ENCODE data around the gene CTNNA3.

DNA sequence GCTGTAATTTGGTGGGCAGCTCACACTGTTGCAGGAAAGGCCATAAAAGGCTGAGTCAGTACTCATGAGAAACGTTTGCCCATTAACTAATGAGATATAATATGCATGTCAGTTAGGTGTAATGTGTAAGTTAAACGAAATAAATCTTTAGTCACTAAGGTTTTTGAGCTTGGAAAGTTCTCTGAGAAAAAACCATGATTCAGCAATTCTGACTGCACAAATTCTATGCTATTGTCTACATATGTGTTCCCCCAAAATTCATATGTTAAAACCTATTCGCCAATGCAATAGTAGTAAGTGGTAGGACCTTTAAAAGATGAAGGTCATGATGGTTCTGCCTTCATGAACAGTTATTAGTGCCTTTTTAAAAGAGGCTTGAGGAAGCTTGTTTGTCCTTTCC is 1329.8 kb downstream of the CTNNA3 start:
- TF ChIP-seq, protein P1, sequence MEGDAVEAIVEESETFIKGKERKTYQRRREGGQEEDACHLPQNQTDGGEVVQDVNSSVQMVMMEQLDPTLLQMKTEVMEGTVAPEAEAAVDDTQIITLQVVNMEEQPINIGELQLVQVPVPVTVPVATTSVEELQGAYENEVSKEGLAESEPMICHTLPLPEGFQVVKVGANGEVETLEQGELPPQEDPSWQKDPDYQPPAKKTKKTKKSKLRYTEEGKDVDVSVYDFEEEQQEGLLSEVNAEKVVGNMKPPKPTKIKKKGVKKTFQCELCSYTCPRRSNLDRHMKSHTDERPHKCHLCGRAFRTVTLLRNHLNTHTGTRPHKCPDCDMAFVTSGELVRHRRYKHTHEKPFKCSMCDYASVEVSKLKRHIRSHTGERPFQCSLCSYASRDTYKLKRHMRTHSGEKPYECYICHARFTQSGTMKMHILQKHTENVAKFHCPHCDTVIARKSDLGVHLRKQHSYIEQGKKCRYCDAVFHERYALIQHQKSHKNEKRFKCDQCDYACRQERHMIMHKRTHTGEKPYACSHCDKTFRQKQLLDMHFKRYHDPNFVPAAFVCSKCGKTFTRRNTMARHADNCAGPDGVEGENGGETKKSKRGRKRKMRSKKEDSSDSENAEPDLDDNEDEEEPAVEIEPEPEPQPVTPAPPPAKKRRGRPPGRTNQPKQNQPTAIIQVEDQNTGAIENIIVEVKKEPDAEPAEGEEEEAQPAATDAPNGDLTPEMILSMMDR (IDR thresholded peaks at IDR 0.05): no peak
- no peak for TF ChIP-seq POLR2A (IDR thresholded peaks at IDR 0.05)
